MM.1S (cell line): ENCODE measurements around the gene FLYWCH2.
"Not testable (repeated sequence)": the region's sequence is repeated elsewhere in the genome, so short reads cannot be mapped to it uniquely, and the experiment has no call there.

ENCODE experiments used
- DNase-seq: peaks from one replicate; pipeline ENCODE4 v3.0.0-alpha.2; 2015
- H2AFZ ChIP-seq: fragments of 300-600 bp; sonication (generic); 2 replicates; pipeline ENCODE4 v1.6.0; 2016; ENCODE audit warnings: antibody characterized with exemption, low read length
- H3F3A ChIP-seq: fragments of 300-600 bp; sonication (generic); 2 replicates; pipeline ENCODE4 v1.6.1; 2016; ENCODE audit warnings: mild to moderate bottlenecking, antibody characterized with exemption, low read length, moderate library complexity, mixed read lengths; ENCODE audit not compliant: insufficient read depth
- H3K27ac ChIP-seq: fragments of 300-600 bp; sonication (generic); 2 replicates; pipeline ENCODE4 v1.5.1; 2016; ENCODE audit warnings: mild to moderate bottlenecking, low read length
- H3K27me3 ChIP-seq: fragments of 300-600 bp; sonication (generic); replicated peaks from 2 replicates; pipeline ENCODE4 v1.6.0; 2016; ENCODE audit warnings: low read length; ENCODE audit not compliant: insufficient read depth
- H3K36me3 ChIP-seq: fragments of 300-600 bp; sonication (generic); replicated peaks from 2 replicates; pipeline ENCODE4 v1.6.1; 2016; ENCODE audit warnings: mild to moderate bottlenecking, low read length, mixed read lengths; ENCODE audit not compliant: insufficient read depth
- H3K4me1 ChIP-seq: fragments of 300-600 bp; sonication (generic); 2 replicates; pipeline ENCODE4 v1.6.1; 2016; ENCODE audit warnings: low read length, mixed read lengths
- H3K4me2 ChIP-seq: fragments of 300-600 bp; sonication (generic); 2 replicates; pipeline ENCODE4 v1.6.0; 2016; ENCODE audit warnings: low read depth, low read length
- H3K4me3 ChIP-seq: fragments of 300-600 bp; sonication (generic); 2 replicates; pipeline ENCODE4 v1.5.1; 2016; ENCODE audit warnings: low read length, mixed read lengths
- H3K79me2 ChIP-seq: fragments of 300-600 bp; sonication (generic); 2 replicates; pipeline ENCODE4 v1.6.1; 2016; ENCODE audit warnings: mixed run types, low read length, mixed read lengths
- H3K9ac ChIP-seq: fragments of 300-600 bp; sonication (generic); 2 replicates; pipeline ENCODE4 v1.6.1; 2016; ENCODE audit warnings: low read length, mixed read lengths
- H3K9me2 ChIP-seq: fragments of 300-600 bp; sonication (generic); replicated peaks from 2 replicates; pipeline ENCODE4 v1.6.1; 2016; ENCODE audit warnings: mild to moderate bottlenecking, low read length, mixed read lengths; ENCODE audit not compliant: insufficient read depth
- H3K9me3 ChIP-seq: fragments of 300-600 bp; sonication (generic); replicated peaks from 2 replicates; pipeline ENCODE4 v1.6.1; 2016; ENCODE audit warnings: mild to moderate bottlenecking, low read length, mixed read lengths; ENCODE audit not compliant: insufficient read depth
- H4K20me1 ChIP-seq: fragments of 300-600 bp; sonication (generic); 2 replicates; pipeline ENCODE4 v1.6.1; 2016; ENCODE audit warnings: mild to moderate bottlenecking, low read length, moderate library complexity, mixed read lengths; ENCODE audit not compliant: insufficient read depth
- EZH2 ChIP-seq: fragments of 300-600 bp; sonication (generic); optimal IDR thresholded peaks from 2 replicates; pipeline ENCODE3; 2017; ENCODE audit warnings: low read depth, mild to moderate bottlenecking, antibody characterized with exemption, low read length, mixed read lengths
- EZH2phosphoT487 ChIP-seq: fragments of 300-600 bp; sonication (generic); IDR thresholded peaks from 2 replicates; pipeline ENCODE4 v1.6.1; 2018; ENCODE audit warnings: antibody characterized with exemption, low read length
- TF ChIP-seq, protein P1 (sequence below): fragments of 300-600 bp; sonication (generic); IDR thresholded peaks from 2 replicates; pipeline ENCODE4 v1.5.1; 2016; ENCODE audit warnings: antibody characterized with exemption, low read length, mixed read lengths

Gene FLYWCH2

DNA sequence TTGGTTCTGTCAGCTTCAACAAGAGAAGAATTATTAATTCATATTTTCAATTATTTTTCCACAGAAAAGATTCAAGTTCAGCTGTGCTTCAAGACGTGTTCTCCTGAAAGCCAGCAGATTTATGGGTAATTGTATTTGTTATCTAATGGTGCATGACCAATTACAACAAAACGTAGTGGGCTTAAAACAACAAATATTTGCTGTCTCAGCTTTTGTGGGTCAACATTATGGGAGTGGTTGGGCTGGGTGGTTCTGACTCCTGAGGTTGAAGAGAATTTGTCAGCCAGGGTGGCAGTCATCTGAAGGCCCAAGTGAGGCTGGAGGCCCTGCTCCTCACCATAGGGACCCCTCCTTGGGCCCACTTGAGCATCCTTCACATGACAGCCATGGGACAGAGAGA lies 57.0 kb downstream of the FLYWCH2 start:
- no peak for DNase-seq
- Histone ChIP-seq H3K27ac (no peak overlapping the region), H3K9me3 (no peaks in the 10 kb centered on the region), H3K79me2 (no peaks in the 10 kb centered on the region), H3K4me3 (no peak overlapping the region), H3K9ac (no peak overlapping the region), H3K36me3 (no peaks in the 10 kb centered on the region; the same call in 1 of the 2 replicates), H4K20me1 (no peaks in the 10 kb centered on the region), H3F3A (no peaks in the 10 kb centered on the region), H3K4me2 (no peak overlapping the region), H3K9me2 (no peaks in the 10 kb centered on the region), H3K27me3 (no peaks in the 10 kb centered on the region), H2AFZ (no peak overlapping the region), H3K4me1 (no peaks in the 10 kb centered on the region)
- TF ChIP-seq EZH2 (no peak), EZH2phosphoT487 (no peak)
- TF ChIP-seq, protein P1, sequence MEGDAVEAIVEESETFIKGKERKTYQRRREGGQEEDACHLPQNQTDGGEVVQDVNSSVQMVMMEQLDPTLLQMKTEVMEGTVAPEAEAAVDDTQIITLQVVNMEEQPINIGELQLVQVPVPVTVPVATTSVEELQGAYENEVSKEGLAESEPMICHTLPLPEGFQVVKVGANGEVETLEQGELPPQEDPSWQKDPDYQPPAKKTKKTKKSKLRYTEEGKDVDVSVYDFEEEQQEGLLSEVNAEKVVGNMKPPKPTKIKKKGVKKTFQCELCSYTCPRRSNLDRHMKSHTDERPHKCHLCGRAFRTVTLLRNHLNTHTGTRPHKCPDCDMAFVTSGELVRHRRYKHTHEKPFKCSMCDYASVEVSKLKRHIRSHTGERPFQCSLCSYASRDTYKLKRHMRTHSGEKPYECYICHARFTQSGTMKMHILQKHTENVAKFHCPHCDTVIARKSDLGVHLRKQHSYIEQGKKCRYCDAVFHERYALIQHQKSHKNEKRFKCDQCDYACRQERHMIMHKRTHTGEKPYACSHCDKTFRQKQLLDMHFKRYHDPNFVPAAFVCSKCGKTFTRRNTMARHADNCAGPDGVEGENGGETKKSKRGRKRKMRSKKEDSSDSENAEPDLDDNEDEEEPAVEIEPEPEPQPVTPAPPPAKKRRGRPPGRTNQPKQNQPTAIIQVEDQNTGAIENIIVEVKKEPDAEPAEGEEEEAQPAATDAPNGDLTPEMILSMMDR: no peak

DNA sequence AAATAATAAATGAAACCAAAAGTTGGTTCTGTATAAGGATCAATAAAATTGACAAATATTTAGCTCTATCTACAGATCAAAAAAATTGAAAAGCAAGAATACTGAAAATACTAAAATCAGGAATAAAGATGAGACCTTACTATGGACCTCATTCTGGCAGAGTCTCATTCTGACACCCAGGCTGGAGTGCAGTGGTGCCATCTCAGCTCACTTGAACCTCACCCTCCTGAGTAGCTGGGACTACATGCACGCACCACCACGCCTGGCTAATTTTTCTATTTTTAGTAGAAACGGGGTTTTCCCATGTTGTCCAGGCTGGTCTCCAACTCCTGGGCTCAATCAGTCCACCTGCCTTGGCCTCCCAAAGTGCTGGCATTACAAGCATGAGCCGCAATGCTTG lies 59.0 kb downstream of the FLYWCH2 start:
- Histone ChIP-seq H3K4me3 (no peak overlapping the region), H3F3A (no peaks in the 10 kb centered on the region), H3K79me2 (no peaks in the 10 kb centered on the region), H3K4me1 (no peaks in the 10 kb centered on the region), H3K27ac (no peak overlapping the region), H4K20me1 (no peaks in the 10 kb centered on the region), H3K9me2 (no peaks in the 10 kb centered on the region), H3K36me3 (no peaks in the 10 kb centered on the region; the same call in 1 of the 2 replicates), H2AFZ (no peak overlapping the region), H3K9me3 (no peaks in the 10 kb centered on the region), H3K9ac (no peak overlapping the region), H3K4me2 (no peak overlapping the region), H3K27me3 (no peaks in the 10 kb centered on the region)
- no peak for TF ChIP-seq EZH2
- TF ChIP-seq, protein P1: no peak
- TF ChIP-seq EZH2phosphoT487: no peak
- no peak for DNase-seq

DNA sequence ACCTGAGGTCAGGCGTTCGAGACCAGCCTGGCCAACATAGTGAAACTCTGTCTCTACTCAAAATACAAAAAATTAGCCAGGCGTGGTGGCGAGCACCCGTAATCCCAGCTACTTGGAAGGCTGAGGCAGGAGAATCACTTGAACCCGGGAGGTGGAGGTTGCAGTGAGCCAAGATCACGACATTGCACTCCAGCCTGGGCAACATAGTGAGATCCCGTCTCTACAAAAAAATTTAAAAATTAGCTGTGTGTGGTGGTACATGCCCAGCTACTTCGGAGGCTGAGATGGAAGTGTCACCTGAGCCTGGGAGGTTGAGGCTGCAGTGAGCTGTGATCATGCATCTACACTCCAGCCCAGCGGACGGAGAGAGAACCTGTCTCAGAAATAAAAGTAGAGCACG lies 60.7 kb downstream of the FLYWCH2 start:
- DNase-seq, H3K9me2 ChIP-seq, H3K4me3 ChIP-seq, H3K27me3 ChIP-seq, H3K4me1 ChIP-seq, H4K20me1 ChIP-seq, H3K79me2 ChIP-seq, H3F3A ChIP-seq, H2AFZ ChIP-seq, H3K36me3 ChIP-seq, H3K27ac ChIP-seq, H3K9me3 ChIP-seq, H3K9ac ChIP-seq, H3K4me2 ChIP-seq: not testable (repeated sequence)

DNA sequence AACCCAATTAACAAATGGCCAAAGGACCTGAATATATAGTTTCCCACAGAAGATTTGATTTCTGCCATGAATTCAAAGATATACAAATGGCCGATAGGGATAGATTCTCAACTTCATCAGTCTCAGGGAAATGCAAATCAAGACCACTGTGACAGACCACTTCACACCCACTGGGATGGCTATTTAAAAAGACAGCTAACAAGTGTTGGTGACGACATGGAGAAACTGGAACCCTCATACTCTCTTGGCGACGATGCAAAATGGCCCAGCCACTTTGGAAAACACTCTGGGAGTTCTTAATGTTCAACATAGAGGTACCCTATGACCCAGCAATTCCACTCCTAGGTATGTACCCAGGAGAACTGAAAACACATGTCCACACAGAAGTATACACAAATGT lies 63.6 kb downstream of the FLYWCH2 start:
- Histone ChIP-seq H4K20me1 (no peaks in the 10 kb centered on the region), H3K9me3 (no peaks in the 10 kb centered on the region)

More for the DNA sequence above, 63.6 kb downstream of the FLYWCH2 start:
- Histone ChIP-seq H3K79me2 (no peaks in the 10 kb centered on the region), H3K9ac (no peak overlapping the region), H3K27ac (no peak overlapping the region), H3F3A (no peaks in the 10 kb centered on the region), H3K4me3 (no peak overlapping the region), H3K4me1 (no peaks in the 10 kb centered on the region), H3K9me2 (no peaks in the 10 kb centered on the region), H3K27me3 (no peaks in the 10 kb centered on the region), H3K36me3 (no peaks in the 10 kb centered on the region), H3K4me2 (no peak overlapping the region), H2AFZ (no peak overlapping the region)
- no peak for TF ChIP-seq EZH2
- TF ChIP-seq, protein P1: no peak
- TF ChIP-seq EZH2phosphoT487: no peak
- DNase-seq: no peak
